PC-9 (cell line): ENCODE data around the gene CKB. TPM values are rescaled to one million over a fixed set of nuclear protein-coding genes. Genes with fewer than 3 reads are reported as not detected.

Experiments
- BruUV-seq: library from RNA; stranded (reverse); fragments of 400-500 nt; replicated peaks from 2 replicates; lab custom pipeline; 2021; lab: Mats Ljungman, UMichigan
- CTCF ChIA-PET: fragments of 300-600 bp; sonication (Branson Sonifier 250); formaldehyde crosslinking; loops from one replicate; lab custom pipeline; 2022; ENCODE audit warnings: antibody characterized with exemption; lab: Charles Lee
- POLR2A ChIA-PET: fragments of 300-600 bp; sonication (Branson Sonifier 250); formaldehyde crosslinking; loops from one replicate; lab custom pipeline; 2022; ENCODE audit warnings: antibody characterized with exemption; ENCODE audit not compliant: unreplicated experiment; lab: Charles Lee
- DNase-seq, 2 experiments: peaks; one replicate each; pipeline versions ENCODE4 v3.0.0 to v3.0.0-alpha.2; 2015 to 2022; ENCODE audit warnings: mixed read lengths in 1 of 2
- H2AFZ ChIP-seq: fragments of 200-600 bp; sonication (generic); 2 replicates; pipeline ENCODE4 v1.8.1; 2017; ENCODE audit warnings: antibody characterized with exemption
- H3F3A ChIP-seq: fragments of 200-600 bp; sonication (generic); 2 replicates; pipeline ENCODE4 v1.8.1; 2017; ENCODE audit warnings: antibody characterized with exemption, mild to moderate bottlenecking, low read depth; ENCODE audit not compliant: insufficient read depth
- H3K27ac ChIP-seq: fragments of 200-600 bp; sonication (generic); 2 replicates; pipeline ENCODE4 v1.6.1; 2016; ENCODE audit warnings: mixed run types
- H3K27me3 ChIP-seq: fragments of 200-600 bp; sonication (generic); 2 replicates; pipeline ENCODE4 v1.6.1; 2016; ENCODE audit warnings: low read depth, mixed run types; ENCODE audit not compliant: insufficient read depth
- H3K36me3 ChIP-seq: fragments of 200-600 bp; sonication (generic); 2 replicates; pipeline ENCODE4 v1.6.1; 2016; ENCODE audit warnings: low read depth, mixed run types
- H3K4me1 ChIP-seq: fragments of 200-600 bp; sonication (generic); replicated peaks from 2 replicates; pipeline ENCODE4 v1.6.1; 2016; ENCODE audit warnings: mixed run types; ENCODE audit not compliant: insufficient read depth
- H3K4me2 ChIP-seq: fragments of 200-600 bp; sonication (generic); 2 replicates; pipeline ENCODE4 v1.6.1; 2017; ENCODE audit warnings: mixed run types
- H3K4me3 ChIP-seq: fragments of 200-600 bp; sonication (generic); 2 replicates; pipeline ENCODE4 v1.6.1; 2016; ENCODE audit warnings: mixed run types
- H3K79me2 ChIP-seq: fragments of 200-600 bp; sonication (generic); 2 replicates; pipeline ENCODE4 v1.6.1; 2017; ENCODE audit warnings: low read depth, mixed run types
- H3K9me2 ChIP-seq: fragments of 200-600 bp; sonication (generic); 2 replicates; pipeline ENCODE4 v1.8.1; 2017; ENCODE audit warnings: mild to moderate bottlenecking; ENCODE audit not compliant: insufficient read depth
- H3K9me3 ChIP-seq: fragments of 200-600 bp; sonication (generic); 2 replicates; pipeline ENCODE4 v1.8.1; 2016; ENCODE audit warnings: low read depth; ENCODE audit not compliant: insufficient read depth
- H4K20me1 ChIP-seq: fragments of 200-600 bp; sonication (generic); 2 replicates; pipeline ENCODE4 v1.8.1; 2017; ENCODE audit not compliant: insufficient read depth
- EZH2 ChIP-seq: fragments of 200-600 bp; sonication (generic); IDR thresholded peaks from 2 replicates; pipeline ENCODE4 v1.8.0; 2017; ENCODE audit warnings: antibody characterized with exemption, low read depth
- intact Hi-C: fragments of 100-400 bp; cut with micrococcal nuclease; formaldehyde crosslinking; loops from one replicate; pipeline ENCODE4 v1.10.0; 2022; ENCODE audit not compliant: unreplicated experiment
- total RNA-seq: library from RNA; stranded (reverse); gene quantifications from 2 replicates; pipeline ENCODE4 v1.2.3, GENCODE V29; 2021
- TF ChIP-seq, protein P1 (sequence below): fragments of 200-600 bp; sonication (generic); conservative IDR thresholded peaks from 2 replicates; pipeline ENCODE4 v1.6.1; 2017; ENCODE audit warnings: mixed run types, antibody characterized with exemption, mild to moderate bottlenecking, moderate library complexity

Gene CKB
- total RNA-seq, 1 experiment from 2014 or later = 64.4 TPM

DNA sequence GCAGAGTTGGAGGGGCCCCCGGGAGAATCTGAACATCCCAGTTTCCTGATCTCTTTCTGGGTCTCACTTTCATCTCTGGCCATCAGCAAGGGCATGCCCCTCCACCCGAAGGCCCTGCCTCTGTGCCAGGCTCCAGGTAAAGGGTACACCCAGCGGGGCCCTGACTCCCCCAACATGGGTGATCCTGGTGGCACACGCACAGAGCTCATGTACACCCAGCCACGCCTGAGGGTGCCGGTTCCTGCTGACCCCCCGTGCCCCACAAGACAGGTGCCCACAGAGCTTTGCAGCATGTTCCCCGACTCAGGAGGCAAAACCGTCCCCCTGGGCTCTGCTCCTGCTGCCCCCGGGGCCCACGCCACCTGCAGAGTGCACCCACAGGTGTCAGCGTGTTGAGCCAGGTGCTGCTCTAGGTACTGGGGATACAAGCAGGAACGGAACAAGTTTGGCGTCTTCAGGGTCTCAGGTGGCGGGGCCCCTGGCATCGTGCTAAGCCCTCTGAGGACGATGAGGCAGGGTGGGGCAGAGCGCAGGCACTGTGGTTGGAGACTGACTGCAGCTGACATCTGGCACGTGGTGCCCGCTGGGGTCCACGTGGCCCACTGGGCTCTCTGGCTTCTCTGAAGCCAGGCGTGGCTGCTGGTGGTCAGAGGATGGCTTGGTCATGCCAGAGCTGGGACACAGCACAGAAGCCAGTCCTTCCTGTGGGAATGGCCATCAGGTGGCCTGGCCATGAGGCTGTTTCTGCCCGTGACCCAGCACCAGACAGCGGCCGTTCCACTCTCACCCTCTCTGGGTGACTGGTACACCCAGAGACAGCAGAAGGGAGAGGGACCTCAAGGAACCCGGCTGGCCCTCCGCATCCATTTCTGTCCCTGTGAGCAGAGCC, 26.1 kb upstream of the CKB start:
- no peaks in the 10 kb centered on the region for H3K79me2 ChIP-seq
- H3K36me3 ChIP-seq = no peaks in the 10 kb centered on the region
- no peak overlapping the region for H3K4me3 ChIP-seq
- no peak for DNase-seq
- TF ChIP-seq, protein P1, sequence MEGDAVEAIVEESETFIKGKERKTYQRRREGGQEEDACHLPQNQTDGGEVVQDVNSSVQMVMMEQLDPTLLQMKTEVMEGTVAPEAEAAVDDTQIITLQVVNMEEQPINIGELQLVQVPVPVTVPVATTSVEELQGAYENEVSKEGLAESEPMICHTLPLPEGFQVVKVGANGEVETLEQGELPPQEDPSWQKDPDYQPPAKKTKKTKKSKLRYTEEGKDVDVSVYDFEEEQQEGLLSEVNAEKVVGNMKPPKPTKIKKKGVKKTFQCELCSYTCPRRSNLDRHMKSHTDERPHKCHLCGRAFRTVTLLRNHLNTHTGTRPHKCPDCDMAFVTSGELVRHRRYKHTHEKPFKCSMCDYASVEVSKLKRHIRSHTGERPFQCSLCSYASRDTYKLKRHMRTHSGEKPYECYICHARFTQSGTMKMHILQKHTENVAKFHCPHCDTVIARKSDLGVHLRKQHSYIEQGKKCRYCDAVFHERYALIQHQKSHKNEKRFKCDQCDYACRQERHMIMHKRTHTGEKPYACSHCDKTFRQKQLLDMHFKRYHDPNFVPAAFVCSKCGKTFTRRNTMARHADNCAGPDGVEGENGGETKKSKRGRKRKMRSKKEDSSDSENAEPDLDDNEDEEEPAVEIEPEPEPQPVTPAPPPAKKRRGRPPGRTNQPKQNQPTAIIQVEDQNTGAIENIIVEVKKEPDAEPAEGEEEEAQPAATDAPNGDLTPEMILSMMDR = no peak
- no peak for TF ChIP-seq EZH2
- intact Hi-C loops = loop anchor here (10.0 kb wide), 1 partner anchor 1024 kb away; no protein-coding TSS in a partner anchor
- no peak overlapping the region for H3K27ac ChIP-seq
- ChIA-PET CTCF (interaction anchor here (0.5 to 0.6 kb wide), 2 partner anchors 28 to 770 kb away, joined by 3 to 5 read pairs; no protein-coding TSS in a partner anchor), POLR2A (interaction anchor here (0.8 kb wide), 1 partner anchor 70 kb away, joined by 3 read pairs; no protein-coding TSS in a partner anchor)
- peaks cover 13% of the 10 kb centered on the region for H3F3A ChIP-seq
- no peaks in the 10 kb centered on the region for H3K9me3 ChIP-seq
- BruUV-seq = no TSS peak
- H3K4me2 ChIP-seq = no peak overlapping the region
- no peak overlapping the region for H2AFZ ChIP-seq
- H3K4me1 ChIP-seq = peaks cover 14% of the 10 kb centered on the region
- no peaks in the 10 kb centered on the region for H3K9me2 ChIP-seq
- H4K20me1 ChIP-seq = peaks cover 47% of the 10 kb centered on the region
- no peaks in the 10 kb centered on the region for H3K27me3 ChIP-seq

DNA sequence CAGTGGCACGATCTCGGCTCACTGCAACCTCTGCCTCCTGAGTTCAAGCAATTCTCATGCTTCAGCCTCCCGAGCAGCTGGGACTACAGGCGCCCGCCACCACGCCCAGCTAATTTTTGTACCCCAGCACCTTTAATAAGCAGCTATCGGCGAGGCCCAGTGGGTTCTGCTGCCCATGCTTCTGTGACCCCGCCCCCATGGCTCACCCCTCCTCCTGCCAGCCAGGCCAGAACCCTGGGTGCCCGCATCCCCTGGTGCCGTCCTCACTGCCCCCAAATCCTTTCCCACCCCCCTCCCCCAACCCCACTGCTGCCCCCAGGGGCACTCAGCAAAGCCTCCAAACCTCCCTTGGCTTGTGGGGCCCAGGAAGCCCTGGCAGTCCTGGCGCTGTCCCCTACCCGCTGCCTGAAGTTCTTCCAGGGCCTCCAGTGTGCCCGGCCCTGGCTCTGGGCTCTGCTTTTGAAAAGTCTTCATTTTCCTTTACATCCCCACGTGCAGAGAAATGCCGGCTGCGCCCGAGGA, 25.4 kb upstream of the CKB start:
- H3F3A ChIP-seq = peaks cover 7% of the 10 kb centered on the region
- no peak for TF ChIP-seq EZH2
- TF ChIP-seq, protein P1 = no peak
- no peak overlapping the region for H3K4me2 ChIP-seq
- ChIA-PET POLR2A (no interaction called here), CTCF (no interaction called here)
- H4K20me1 ChIP-seq = peaks cover 51% of the 10 kb centered on the region
- no peak overlapping the region for H3K27ac ChIP-seq
- no peaks in the 10 kb centered on the region for H3K9me3 ChIP-seq
- H3K36me3 ChIP-seq = no peaks in the 10 kb centered on the region
- no peaks in the 10 kb centered on the region for H3K79me2 ChIP-seq
- no peak overlapping the region for H3K4me3 ChIP-seq
- no peaks in the 10 kb centered on the region for H3K9me2 ChIP-seq
- peaks cover 21% of the 10 kb centered on the region for H3K4me1 ChIP-seq
- H2AFZ ChIP-seq = no peak overlapping the region
- no peaks in the 10 kb centered on the region for H3K27me3 ChIP-seq
- DNase-seq = no peak
- BruUV-seq = no TSS peak
- intact Hi-C loops = loop anchor here (10.0 kb wide), 1 partner anchor 1023 kb away; no protein-coding TSS in a partner anchor

DNA sequence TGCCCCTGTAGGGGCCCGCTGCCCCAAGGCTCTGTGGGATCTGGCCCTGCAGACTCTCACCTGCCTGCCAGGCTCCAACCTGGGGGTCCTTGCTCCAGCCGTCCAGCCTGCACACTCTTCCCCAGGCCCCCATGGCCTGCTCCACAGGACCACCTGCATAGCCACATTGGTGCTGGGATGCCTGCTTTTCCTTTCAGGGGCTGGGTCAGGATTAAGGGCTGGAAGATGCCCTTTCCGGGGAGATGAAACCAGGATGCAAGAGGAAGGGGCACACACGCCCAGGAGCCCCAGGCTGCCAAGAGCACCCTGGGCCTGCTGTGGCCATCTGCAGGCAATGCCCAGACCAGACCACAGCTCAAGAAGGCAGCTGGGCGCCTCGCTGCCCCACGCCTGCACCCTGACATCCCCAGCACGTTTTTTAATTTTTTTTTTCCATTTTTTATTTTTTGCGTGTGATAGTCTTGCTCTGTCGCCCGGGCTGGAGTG, 24.9 kb upstream of the CKB start:
- Histone ChIP-seq H3K79me2 (no peaks in the 10 kb centered on the region), H3K27ac (no peak overlapping the region), H2AFZ (no peak overlapping the region), H3K36me3 (no peaks in the 10 kb centered on the region), H3K4me3 (no peak overlapping the region), H3K9me3 (no peaks in the 10 kb centered on the region), H3F3A (peaks cover 3% of the 10 kb centered on the region; the same call in 1 of the 2 replicates), H3K9me2 (no peaks in the 10 kb centered on the region), H4K20me1 (peaks cover 47% of the 10 kb centered on the region), H3K27me3 (no peaks in the 10 kb centered on the region), H3K4me2 (no peak overlapping the region), H3K4me1 (peaks cover 23% of the 10 kb centered on the region)
- ChIA-PET CTCF (interaction anchor here (0.5 to 0.6 kb wide), 4 partner anchors 8 to 1117 kb away, joined by 5 to 6 read pairs (median 6); no protein-coding TSS in a partner anchor), POLR2A (no interaction called here)
- intact Hi-C loops = loop anchor here (10.0 kb wide), 1 partner anchor 1023 kb away; no protein-coding TSS in a partner anchor
- no TSS peak for BruUV-seq
- DNase-seq = no peak
- TF ChIP-seq, protein P1 = no peak
- TF ChIP-seq EZH2 = no peak
